ENCODE measurements around the gene SLC5A3.

SLC5A3 gene

GRCh38 chr21:34113842-34114241, 40.5 kb downstream of the SLC5A3 start:
- peak overlapping the region; percentile 76 for H3K27ac ChIP-seq
- no peak for TF ChIP-seq CTCF (conservative IDR thresholded peaks at IDR 0.05)

DNA sequence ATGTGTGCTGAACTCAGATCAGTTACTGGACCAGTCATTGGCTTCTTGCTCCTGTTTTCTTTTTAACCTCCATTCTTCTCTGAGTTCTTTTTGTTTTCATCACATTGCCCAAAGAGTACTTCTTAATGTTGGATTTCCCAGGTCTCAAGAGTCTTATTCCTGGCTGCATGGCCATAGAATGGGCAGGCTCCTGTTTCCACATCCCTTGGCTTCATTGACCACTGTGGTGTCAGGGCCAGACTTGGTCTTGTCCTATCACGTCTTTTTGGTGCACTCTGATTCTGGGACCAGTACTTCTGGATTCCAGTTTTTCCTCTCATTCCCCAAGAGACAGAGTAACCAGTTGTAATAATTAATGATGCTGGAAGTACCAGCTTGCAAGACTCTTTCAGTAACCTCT, 41.8 kb downstream of the SLC5A3 start:
- no peak overlapping the region; the same call in 1 of the 2 replicates for H3K27ac ChIP-seq
- TF ChIP-seq CTCF (conservative IDR thresholded peaks at IDR 0.05): no peak

GRCh38 chr21:34116569-34116968, 43.2 kb downstream of the SLC5A3 start:
- no peak for TF ChIP-seq CTCF (conservative IDR thresholded peaks at IDR 0.05)
- no peak overlapping the region for H3K27ac ChIP-seq

DNA sequence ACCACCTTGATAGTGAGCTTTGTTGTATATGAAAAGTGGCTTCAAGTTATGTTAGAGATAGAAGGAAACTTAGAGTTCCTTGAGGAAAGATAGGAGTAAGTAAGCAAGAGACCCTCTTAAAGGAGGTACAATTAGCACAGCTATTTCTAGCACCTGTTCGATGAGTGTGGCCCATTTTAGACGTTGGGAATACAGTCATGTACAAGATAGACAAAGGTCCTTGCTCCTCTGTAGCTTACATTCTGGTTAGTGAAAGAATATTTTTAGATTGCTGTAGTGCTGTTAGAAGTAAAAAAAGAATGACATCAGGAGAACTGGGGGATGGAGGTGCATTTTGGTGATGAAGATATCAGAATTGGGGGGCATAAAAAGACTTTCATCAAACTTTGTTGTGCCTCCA, 47.5 kb downstream of the SLC5A3 start:
- TF ChIP-seq CTCF (conservative IDR thresholded peaks at IDR 0.05): no peak
- no peak overlapping the region for H3K27ac ChIP-seq

DNA sequence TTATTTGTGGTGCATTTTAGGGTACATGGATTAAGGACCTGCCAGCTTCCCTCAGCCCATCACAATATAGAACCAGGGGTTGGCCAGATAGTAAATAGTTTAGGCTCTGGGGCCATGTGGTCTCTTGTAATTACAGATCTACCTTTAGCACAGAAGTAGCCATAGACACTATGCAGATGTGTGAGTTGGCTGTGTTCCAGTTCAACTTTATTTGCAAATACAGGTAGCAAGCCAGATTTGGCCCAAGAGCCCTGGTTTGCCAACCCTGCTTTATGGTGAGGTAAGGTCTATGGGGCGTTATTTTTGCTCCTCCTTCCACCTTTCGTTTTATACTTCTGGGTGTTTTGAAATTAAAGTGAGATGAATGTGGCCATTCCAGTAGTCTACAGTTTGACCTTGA, 48.7 kb downstream of the SLC5A3 start:
- no peak overlapping the region for H3K27ac ChIP-seq
- TF ChIP-seq CTCF (conservative IDR thresholded peaks at IDR 0.05): no peak

Measured in VCaP (cell line).